Sigmoid colon (tissue), 7 donors: ENCODE data around the gene PRPF38A. TPM values are rescaled to one million over a fixed set of nuclear protein-coding genes. Genes with fewer than 3 reads are reported as not detected.

ENCODE experiments used
- DNase-seq: peaks from one replicate; pipeline ENCODE4 v3.0.0-alpha.2; 2019
- H3K27ac ChIP-seq, 4 donors: fragments of 200-600 bp; sonication (generic); one replicate each; pipeline ENCODE4 v1.5.1; 2016 to 2019; ENCODE audit warnings: mild to moderate bottlenecking in 1 of 4
- H3K27me3 ChIP-seq, 3 donors: fragments of 200-600 bp; sonication (generic); one replicate each; pipeline ENCODE4 v1.5.1; 2019; ENCODE audit warnings: mild to moderate bottlenecking in 1 of 3
- H3K36me3 ChIP-seq, 4 donors: fragments of 200-600 bp; sonication (generic); one replicate each; pipeline ENCODE4 v1.5.1; 2016 to 2019
- H3K4me1 ChIP-seq, 4 donors: fragments of 200-600 bp; sonication (generic); one replicate each; pipeline ENCODE4 v1.5.1; 2017 to 2019
- H3K4me3 ChIP-seq, 4 donors: fragments of 200-600 bp; sonication (generic); one replicate each; pipeline ENCODE4 v1.5.1; 2017 to 2019; ENCODE audit warnings: mild to moderate bottlenecking in 2 of 4, moderate library complexity in 1 of 4
- H3K9me3 ChIP-seq, 4 donors: fragments of 200-600 bp in 3 of 4; sonication (generic) in 3 of 4; one replicate each; pipeline versions ENCODE4 v1.5.1 to v1.6.1; 2013 to 2019
- EP300 ChIP-seq, 4 donors: sonication (generic); formaldehyde crosslinking; IDR thresholded peaks; one replicate each; pipeline ENCODE4 v1.6.1; 2017; ENCODE audit warnings: antibody characterized with exemption in 4 of 4
- POLR2A ChIP-seq, 2 donors: fragments of 450-650 bp; IDR thresholded peaks; one replicate each; pipeline ENCODE4 v1.6.1; 2016; ENCODE audit warnings: antibody characterized with exemption in 2 of 2, mild to moderate bottlenecking in 2 of 2, moderate library complexity in 2 of 2
- POLR2AphosphoS5 ChIP-seq, 4 donors: sonication (generic); formaldehyde crosslinking; IDR thresholded peaks; one replicate each; pipeline ENCODE4 v1.6.1; 2017; ENCODE audit warnings: antibody characterized with exemption in 4 of 4
- WGBS, 2 donors: extraction: QIAGEN DNeasy Blood & Tissue Kit; methylation state at CpG; one replicate each; pipeline ENCODE4 v1.1.7; 2013; 5-methylcytosine and 5-hydroxymethylcytosine counted together
- intact Hi-C: fragments of 100-400 bp; cut with DNase I; formaldehyde crosslinking; loops from one replicate; pipeline ENCODE4 v1.15.1; 2023
- polyA plus RNA-seq, 3 donors: library from polyadenylated mRNA; stranded (reverse); fragments of 200-250 nt; gene quantifications; one replicate each; pipeline ENCODE4 v1.2.3, GENCODE V29; 2013
- total RNA-seq, 4 donors: library from RNA; depleted of rRNA; stranded (reverse); fragments of >200 nt; gene quantifications; one replicate each; pipeline ENCODE4 v1.1.0, GENCODE V29; 2016
- TF ChIP-seq, protein P1 (sequence below), 4 experiments: fragments of 450-650 bp in 3 of 4; fragments of 200-600 bp in 1 of 4; IDR thresholded peaks; one replicate each; pipeline ENCODE4 v1.5.1; 2016 to 2019; ENCODE audit warnings: antibody characterized with exemption in 4 of 4, mild to moderate bottlenecking in 3 of 4, moderate library complexity in 2 of 4
- donor health status: healthy with polysubstance abuse.
- donor health status: Bipolar disorder and iron deficiency.
- donor health status: healthy.

Gene PRPF38A
- total and polyA plus RNA-seq, 7 donors = 12.4 to 29.8 (median 18.8) TPM

DNA sequence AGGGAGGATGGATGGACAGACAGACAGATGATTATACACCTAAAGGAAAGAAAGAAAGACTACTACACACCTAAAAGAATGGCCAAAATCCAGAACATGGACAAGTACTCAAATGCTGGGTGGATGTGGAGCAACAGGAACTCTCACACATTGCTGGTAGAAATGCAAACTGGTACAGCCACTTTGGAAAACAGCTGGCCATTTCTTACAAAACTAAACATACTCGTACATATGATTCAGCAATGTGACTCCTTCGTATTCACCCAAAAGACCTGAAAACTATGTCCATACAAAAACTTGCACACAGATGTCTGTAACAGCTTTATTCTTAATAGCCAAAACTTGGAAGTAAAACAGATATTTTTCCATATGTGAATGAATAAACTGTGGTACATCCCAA, 51.3 kb downstream of the PRPF38A start:
- no peak for DNase-seq
- intact Hi-C loops = no loop called here

DNA sequence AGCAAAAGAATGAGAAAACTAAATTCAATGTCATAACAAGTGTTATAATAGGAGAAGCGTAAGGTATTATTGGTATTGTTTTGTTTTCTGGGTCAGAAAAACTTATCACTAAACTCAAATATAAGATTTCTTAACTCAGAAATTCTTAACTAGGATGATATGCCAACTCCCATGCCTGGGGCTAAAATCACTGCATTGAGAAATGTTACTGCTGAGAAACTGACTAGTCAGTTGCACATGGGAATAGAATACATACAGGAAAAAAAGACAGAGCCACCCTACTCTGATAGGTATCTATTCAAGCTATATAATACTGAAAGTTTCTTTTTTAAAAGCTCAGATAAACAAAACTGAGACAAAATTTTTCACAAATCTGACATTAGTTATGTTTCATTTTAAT, 56.3 kb downstream of the PRPF38A start:
- DNase-seq = no peak
- Histone ChIP-seq H3K36me3 (peaks cover 0 to 20% (median 0%) of the 10 kb centered on the region in 4 donors), H3K9me3 (no peaks in the 10 kb centered on the region), H3K27ac (no peak overlapping the region), H3K4me3 (no peak overlapping the region), H3K4me1 (no peaks in the 10 kb centered on the region), H3K27me3 (no peaks in the 10 kb centered on the region)
- TF ChIP-seq EP300 (IDR thresholded peaks at IDR 0.05) (no peak), POLR2A (IDR thresholded peaks at IDR 0.05) (no peak), POLR2AphosphoS5 (IDR thresholded peaks at IDR 0.05) (no peak)
- TF ChIP-seq, protein P1, sequence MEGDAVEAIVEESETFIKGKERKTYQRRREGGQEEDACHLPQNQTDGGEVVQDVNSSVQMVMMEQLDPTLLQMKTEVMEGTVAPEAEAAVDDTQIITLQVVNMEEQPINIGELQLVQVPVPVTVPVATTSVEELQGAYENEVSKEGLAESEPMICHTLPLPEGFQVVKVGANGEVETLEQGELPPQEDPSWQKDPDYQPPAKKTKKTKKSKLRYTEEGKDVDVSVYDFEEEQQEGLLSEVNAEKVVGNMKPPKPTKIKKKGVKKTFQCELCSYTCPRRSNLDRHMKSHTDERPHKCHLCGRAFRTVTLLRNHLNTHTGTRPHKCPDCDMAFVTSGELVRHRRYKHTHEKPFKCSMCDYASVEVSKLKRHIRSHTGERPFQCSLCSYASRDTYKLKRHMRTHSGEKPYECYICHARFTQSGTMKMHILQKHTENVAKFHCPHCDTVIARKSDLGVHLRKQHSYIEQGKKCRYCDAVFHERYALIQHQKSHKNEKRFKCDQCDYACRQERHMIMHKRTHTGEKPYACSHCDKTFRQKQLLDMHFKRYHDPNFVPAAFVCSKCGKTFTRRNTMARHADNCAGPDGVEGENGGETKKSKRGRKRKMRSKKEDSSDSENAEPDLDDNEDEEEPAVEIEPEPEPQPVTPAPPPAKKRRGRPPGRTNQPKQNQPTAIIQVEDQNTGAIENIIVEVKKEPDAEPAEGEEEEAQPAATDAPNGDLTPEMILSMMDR (IDR thresholded peaks at IDR 0.05) = no peak
- intact Hi-C loops = no loop called here
- WGBS, 2 donors = 96 to 97% methylated on average over 1 of the region's 1 CpG

More for the DNA sequence above, 51.3 kb downstream of the PRPF38A start:
- Histone ChIP-seq H3K27ac (no peak overlapping the region), H3K27me3 (no peaks in the 10 kb centered on the region), H3K9me3 (no peaks in the 10 kb centered on the region), H3K36me3 (peaks cover 0 to 25% (median 0%) of the 10 kb centered on the region in 4 donors), H3K4me3 (no peak overlapping the region), H3K4me1 (no peaks in the 10 kb centered on the region)
- WGBS, 2 donors = 95 to 96% methylated on average over 2 of the region's 2 CpGs
- TF ChIP-seq POLR2A (IDR thresholded peaks at IDR 0.05) = no peak
- TF ChIP-seq POLR2AphosphoS5 (IDR thresholded peaks at IDR 0.05) = no peak
- TF ChIP-seq EP300 (IDR thresholded peaks at IDR 0.05) = no peak
- TF ChIP-seq, protein P1 (IDR thresholded peaks at IDR 0.05) = no peak

DNA sequence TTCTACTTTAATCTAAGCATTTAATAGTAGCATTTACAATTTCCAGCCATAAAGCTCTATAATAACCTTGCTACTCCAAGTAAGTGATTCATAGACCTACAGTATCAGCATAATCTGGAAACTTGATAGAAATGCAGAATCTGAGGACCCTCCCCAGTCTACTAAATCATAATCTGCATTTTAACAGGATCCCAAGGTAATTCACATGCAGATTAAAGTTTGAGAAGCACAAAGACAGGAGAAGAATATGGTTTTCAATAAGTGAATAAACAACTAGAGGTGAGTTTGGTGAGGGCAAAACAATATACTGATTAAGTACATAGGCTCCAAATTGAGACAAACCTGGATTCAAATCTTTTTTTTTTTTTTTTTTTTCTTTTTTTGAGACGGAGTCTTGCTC, 57.4 kb downstream of the PRPF38A start:
- no peak overlapping the region for H3K27ac ChIP-seq
- no peaks in the 10 kb centered on the region for H3K27me3 ChIP-seq
- H3K4me3 ChIP-seq = no peak overlapping the region
- peaks cover 0 to 26% (median 0%) of the 10 kb centered on the region in 4 donors for H3K36me3 ChIP-seq
- DNase-seq = no peak
- no peaks in the 10 kb centered on the region for H3K9me3 ChIP-seq
- no peak for TF ChIP-seq EP300 (IDR thresholded peaks at IDR 0.05)
- TF ChIP-seq, protein P1 (IDR thresholded peaks at IDR 0.05) = no peak
- no peak for TF ChIP-seq POLR2AphosphoS5 (IDR thresholded peaks at IDR 0.05)
- TF ChIP-seq POLR2A (IDR thresholded peaks at IDR 0.05) = no peak
- 87 to 100% methylated on average over 1 of the region's 1 CpG for WGBS, 2 donors
- H3K4me1 ChIP-seq = no peaks in the 10 kb centered on the region
- intact Hi-C loops = no loop called here

DNA sequence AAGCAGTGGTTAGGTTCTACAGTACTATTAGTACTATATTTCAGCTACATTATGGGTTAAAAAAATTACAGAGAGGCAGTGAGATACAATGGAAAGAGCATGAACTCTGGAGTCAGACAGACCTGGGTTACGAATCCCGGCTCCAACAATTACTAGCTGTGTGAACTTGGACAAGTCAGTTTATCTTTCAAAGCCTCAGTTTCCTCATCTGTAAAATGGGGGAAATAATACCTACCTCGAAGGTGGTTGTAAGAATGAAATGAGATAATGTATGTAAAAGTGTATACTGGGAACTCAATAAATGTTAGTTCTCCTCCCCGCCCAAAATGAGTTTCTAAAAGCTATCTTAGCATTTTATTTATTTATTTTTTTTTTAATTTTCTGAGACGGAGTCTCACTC, 59.5 kb downstream of the PRPF38A start:
- TF ChIP-seq POLR2AphosphoS5 (IDR thresholded peaks at IDR 0.05) (no peak), POLR2A (IDR thresholded peaks at IDR 0.05) (no peak), EP300 (IDR thresholded peaks at IDR 0.05) (no peak)
- TF ChIP-seq, protein P1 (IDR thresholded peaks at IDR 0.05) = no peak
- peaks cover 0 to 26% (median 0%) of the 10 kb centered on the region in 4 donors for H3K36me3 ChIP-seq
- no peak overlapping the region for H3K27ac ChIP-seq
- intact Hi-C loops = no loop called here
- no peaks in the 10 kb centered on the region for H3K9me3 ChIP-seq
- DNase-seq = no peak
- H3K27me3 ChIP-seq = no peaks in the 10 kb centered on the region
- H3K4me1 ChIP-seq = no peaks in the 10 kb centered on the region
- WGBS, 2 donors = 96% methylated on average over 5 of the region's 5 CpGs
- no peak overlapping the region for H3K4me3 ChIP-seq

DNA sequence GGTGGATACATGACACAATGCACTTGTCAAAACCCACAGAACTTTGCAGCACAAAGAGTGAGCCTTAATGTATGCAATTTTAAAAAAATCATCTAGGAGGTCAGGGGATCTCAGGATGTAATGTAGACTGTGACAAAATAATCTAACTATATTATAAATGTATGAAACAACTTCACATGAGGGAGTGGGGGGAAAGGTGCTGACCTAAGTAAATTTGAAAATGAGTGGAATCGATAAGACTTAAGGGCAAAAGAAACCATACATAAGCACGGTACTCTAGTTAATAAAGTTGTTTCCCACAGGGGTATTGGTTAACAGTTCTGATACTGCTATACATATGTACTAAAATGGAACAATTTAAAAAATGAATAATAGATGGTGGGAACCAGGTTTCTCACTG, 64.7 kb downstream of the PRPF38A start:
- WGBS, 2 donors = 97% methylated on average over 2 of the region's 2 CpGs
- peaks cover 0 to 6% (median 0%) of the 10 kb centered on the region in 4 donors for H3K36me3 ChIP-seq
- intact Hi-C loops = no loop called here
- TF ChIP-seq POLR2AphosphoS5 (IDR thresholded peaks at IDR 0.05) (no peak), POLR2A (IDR thresholded peaks at IDR 0.05) (no peak), EP300 (IDR thresholded peaks at IDR 0.05) (no peak)
- TF ChIP-seq, protein P1 (IDR thresholded peaks at IDR 0.05) = no peak
- H3K4me1 ChIP-seq = no peaks in the 10 kb centered on the region
- H3K27ac ChIP-seq = no peak overlapping the region
- no peaks in the 10 kb centered on the region for H3K9me3 ChIP-seq
- no peak for DNase-seq
- no peak overlapping the region for H3K4me3 ChIP-seq
- H3K27me3 ChIP-seq = no peaks in the 10 kb centered on the region
